ENCODE data around the gene SURF6.
"Not testable (repeated sequence)": the region's sequence is repeated elsewhere in the genome, so short reads cannot be mapped to it uniquely, and the experiment has no call there.

Gene SURF6

GRCh38 chr9:133335924-133336811 lies at the start of gene SURF6:
TSS of gene SURF6 (minus strand) at chr9:133336188. CDS start at chr9:133336132, 56 bp downstream.
- DNase-seq (ENCODE audit: low read depth in 2 of 2), result peak; percentile 93

GRCh38 chr9:133385452-133385851 lies 49.5 kb upstream of the SURF6 start:
- no peak for DNase-seq (ENCODE audit: low read depth in 2 of 2)

- DNase-seq (ENCODE audit: low read depth in 2 of 2), result no peak
Observed at GRCh38 chr9:133384736-133385321, 48.8 kb upstream of the SURF6 start.

GRCh38 chr9:133383438-133383837 lies 47.5 kb upstream of the SURF6 start:
- no peak for DNase-seq (ENCODE audit: low read depth in 2 of 2)

- DNase-seq (ENCODE audit: low read depth in 2 of 2), result no peak
Observed at GRCh38 chr9:133382507-133383141, 46.6 kb upstream of the SURF6 start.

GRCh38 chr9:133380734-133381133 lies 44.7 kb upstream of the SURF6 start:
- no peak for DNase-seq (ENCODE audit: low read depth in 2 of 2)

- DNase-seq (ENCODE audit: low read depth in 2 of 2), result no peak
Observed at GRCh38 chr9:133379153-133380086, 43.4 kb upstream of the SURF6 start.

GRCh38 chr9:133378408-133378962 lies 42.5 kb upstream of the SURF6 start:
- no peak for DNase-seq (ENCODE audit: low read depth in 2 of 2)

- DNase-seq (ENCODE audit: low read depth in 2 of 2), result no peak
Observed at GRCh38 chr9:133377721-133378216, 41.8 kb upstream of the SURF6 start.

- not testable (repeated sequence) for DNase-seq (ENCODE audit: low read depth in 2 of 2)
Observed at GRCh38 chr9:133377280-133377679, 41.3 kb upstream of the SURF6 start.

GRCh38 chr9:133375724-133376654 lies 40.0 kb upstream of the SURF6 start, which contains the start of the genes STKLD1 and SURF4:
TSS of gene STKLD1 (plus strand) at chr9:133376366. CDS start at chr9:133376474, 108 bp downstream.
TSS of gene SURF4 (minus strand) at chr9:133376060. CDS start at chr9:133375969, 91 bp downstream.
- peak; percentile 92 to 94 for DNase-seq (ENCODE audit: low read depth in 2 of 2)

GRCh38 chr9:133375116-133375723 lies 39.2 kb upstream of the SURF6 start:
- DNase-seq (ENCODE audit: low read depth in 2 of 2), result no peak

- DNase-seq (ENCODE audit: low read depth in 2 of 2), result no peak
Observed at GRCh38 chr9:133374612-133375115, 38.7 kb upstream of the SURF6 start.

- no peak for DNase-seq (ENCODE audit: low read depth in 2 of 2)
Observed at GRCh38 chr9:133372144-133372543, 36.2 kb upstream of the SURF6 start.

- peak; percentile 59 to 78 for DNase-seq (ENCODE audit: low read depth in 2 of 2)
Observed at GRCh38 chr9:133371261-133371711, 35.3 kb upstream of the SURF6 start.

GRCh38 chr9:133370685-133371084 lies 34.7 kb upstream of the SURF6 start:
- DNase-seq (ENCODE audit: low read depth in 2 of 2), result no peak

- DNase-seq (ENCODE audit: low read depth in 2 of 2), result no peak
Observed at GRCh38 chr9:133369933-133370332, 33.9 kb upstream of the SURF6 start.

GRCh38 chr9:133369422-133369821 lies 33.4 kb upstream of the SURF6 start:
- no peak for DNase-seq (ENCODE audit: low read depth in 2 of 2)
